Right ventricle myocardium inferior (tissue), 1 donor: ENCODE results near the gene FGD6. TPM values are rescaled to one million over a fixed set of nuclear protein-coding genes. Genes with fewer than 3 reads are reported as not detected.
A peak's percentile ranks its signal among the peaks of the same experiment; 100 is the strongest.
"Not testable (repeated sequence)": the region's sequence is repeated elsewhere in the genome, so short reads cannot be mapped to it uniquely, and the experiment has no call there.

ENCODE experiments used
- ATAC-seq: fragments of 200-7000 bp; cut with Tn5 transposase; one replicate; pipeline ENCODE4 v1.9.1; 2020; ENCODE audit warnings: mild to moderate bottlenecking, moderate library complexity
- DNase-seq: peaks from one replicate; pipeline ENCODE4 v3.0.0; 2021; ENCODE audit errors: missing footprints
- intact Hi-C: fragments of 100-400 bp; cut with DNase I; formaldehyde crosslinking; loops from one replicate; pipeline ENCODE4 v1.11.0; 2022
- long read RNA-seq: library from polyadenylated mRNA; unstranded; transcript quantifications from one replicate; pipeline ENCODE4 v2.0.0, GENCODE V29; 2021
- total RNA-seq: library from RNA; stranded (reverse); fragmentation: NEBNext Ultra II Directional; extraction: Animal tissue kit (Norgen Biotek cat#: 25700); gene quantifications from one replicate; pipeline ENCODE4 v1.2.1, GENCODE V29; 2021
- donor health status: DM: no; HTN: yes; CAD: no; lungs with severe emphysema.

The FGD6 gene
- 22.2 TPM for total RNA-seq
- long read RNA-seq, full-length matches to known transcripts: 5 of 7 reads
- long read RNA-seq, partial matches to known transcripts: 1 of 7 reads
- long read RNA-seq, other reads (novel, unspliced or antisense): 1 of 7 reads

- ATAC-seq (peak; percentile 97), DNase-seq (peak; percentile 99)
- intact Hi-C loops: loop anchor here (1.0 to 5.0 kb wide), 4 partner anchors 60 to 120 kb away; no protein-coding TSS in a partner anchor
These were observed at the start of gene FGD6, which contains the start of gene VEZT for GRCh38 chr12:95217377-95218149. Gene FGD6 (minus strand): TSS chr12:95217467. CDS start chr12:95217240, 227 bp downstream. Gene VEZT (plus strand): TSS chr12:95217807. CDS start chr12:95217851, 44 bp downstream.

GRCh38 chr12:95266254-95266653 lies 49.0 kb upstream of the FGD6 start:
- DNase-seq (no peak), ATAC-seq (no peak)
- intact Hi-C loops: no loop called here

GRCh38 chr12:95265765-95266164 lies 48.5 kb upstream of the FGD6 start:
- intact Hi-C loops: no loop called here
- DNase-seq (no peak), ATAC-seq (no peak)

- intact Hi-C loops: no loop called here
- no peak for DNase-seq
- ATAC-seq: peak; percentile 70
These were observed 45.5 kb upstream of the FGD6 start for GRCh38 chr12:95262808-95263207.

GRCh38 chr12:95261109-95261508 lies 43.8 kb upstream of the FGD6 start:
- no peak for DNase-seq
- intact Hi-C loops: no loop called here
- ATAC-seq: no peak

GRCh38 chr12:95259368-95259767 lies 42.1 kb upstream of the FGD6 start:
- no peak for ATAC-seq
- no peak for DNase-seq
- intact Hi-C loops: no loop called here

- ATAC-seq (no peak), DNase-seq (no peak)
- intact Hi-C loops: no loop called here
These were observed 41.5 kb upstream of the FGD6 start for GRCh38 chr12:95258803-95259202.

- intact Hi-C loops: no loop called here
- no peak for ATAC-seq
- DNase-seq: no peak
These were observed 40.9 kb upstream of the FGD6 start for GRCh38 chr12:95258151-95258550.

GRCh38 chr12:95257541-95257940 lies 40.3 kb upstream of the FGD6 start:
- no peak for DNase-seq
- intact Hi-C loops: no loop called here

GRCh38 chr12:95253386-95253785 lies 36.1 kb upstream of the FGD6 start:
- intact Hi-C loops: no loop called here
- ATAC-seq (no peak), DNase-seq (no peak)

More at GRCh38 chr12:95257541-95257940, 40.3 kb upstream of the FGD6 start:
- ATAC-seq: no peak

- intact Hi-C loops: no loop called here
- ATAC-seq: no peak
- DNase-seq: no peak
These were observed 31.5 kb upstream of the FGD6 start for GRCh38 chr12:95248604-95249360.

GRCh38 chr12:95248095-95248494 lies 30.8 kb upstream of the FGD6 start:
- intact Hi-C loops: no loop called here
- DNase-seq: no peak
- no peak for ATAC-seq

GRCh38 chr12:95244350-95244749 lies 27.1 kb upstream of the FGD6 start:
- ATAC-seq: no peak
- intact Hi-C loops: no loop called here
- no peak for DNase-seq

- DNase-seq (no peak), ATAC-seq (no peak)
- intact Hi-C loops: no loop called here
These were observed 26.4 kb upstream of the FGD6 start for GRCh38 chr12:95243497-95244183.

GRCh38 chr12:95241761-95242506 lies 24.7 kb upstream of the FGD6 start:
- no peak for DNase-seq

GRCh38 chr12:95241138-95241537 lies 23.9 kb upstream of the FGD6 start:
- DNase-seq, ATAC-seq, intact Hi-C loops: not testable (repeated sequence)

More at GRCh38 chr12:95241761-95242506, 24.7 kb upstream of the FGD6 start:
- no peak for ATAC-seq
- intact Hi-C loops: no loop called here

- ATAC-seq: no peak
- intact Hi-C loops: no loop called here
- no peak for DNase-seq
These were observed 23.3 kb upstream of the FGD6 start for GRCh38 chr12:95240556-95240955.

GRCh38 chr12:95239835-95240234 lies 22.6 kb upstream of the FGD6 start:
- DNase-seq, intact Hi-C loops, ATAC-seq: not testable (repeated sequence)
